Breast epithelium (tissue), 4 donors: ENCODE measurements around the gene CST8. TPM values are rescaled to one million over a fixed set of nuclear protein-coding genes. Genes with fewer than 3 reads are reported as not detected.
"Not testable (repeated sequence)": the region's sequence is repeated elsewhere in the genome, so short reads cannot be mapped to it uniquely, and the experiment has no call there.

Experiments used
- DNase-seq, 2 donors: peaks; one replicate each; pipeline ENCODE4 v3.0.0-alpha.2; 2019; ENCODE audit warnings: low spot score in 2 of 2
- H3K27ac ChIP-seq, 2 donors: fragments of 200-600 bp; sonication (generic) in 1 of 2; one replicate each; pipeline ENCODE4 v1.5.1; 2016 to 2019; ENCODE audit warnings: mild to moderate bottlenecking in 1 of 2
- H3K27me3 ChIP-seq, 2 donors: fragments of 200-600 bp; sonication (generic) in 1 of 2; one replicate each; pipeline versions ENCODE4 v1.5.1 to v1.6.0; 2017 to 2019; ENCODE audit warnings: control low read depth in 1 of 2, mild to moderate bottlenecking in 1 of 2
- H3K36me3 ChIP-seq: fragments of 200-600 bp; one replicate; pipeline ENCODE4 v1.5.1; 2019
- H3K4me1 ChIP-seq, 2 donors: fragments of 200-600 bp; sonication (generic); one replicate each; pipeline ENCODE4 v1.5.1; 2016 to 2019; ENCODE audit warnings: control low read depth in 1 of 2
- H3K4me3 ChIP-seq, 3 donors: fragments of 200-600 bp; sonication (generic); 1 replicate in 2 of 3; 2 replicates in 1 of 3; pipeline ENCODE4 v1.5.1; 2016 to 2019; ENCODE audit warnings: mild to moderate bottlenecking in 3 of 3, moderate library complexity in 2 of 3
- H3K9me3 ChIP-seq, 2 donors: fragments of 200-600 bp; sonication (generic) in 1 of 2; one replicate each; pipeline ENCODE4 v1.5.1; 2016 to 2019; ENCODE audit warnings: control low read depth in 1 of 2
- POLR2A ChIP-seq: fragments of 450-650 bp; IDR thresholded peaks from one replicate; pipeline ENCODE4 v1.6.1; 2016; ENCODE audit warnings: antibody characterized with exemption, mild to moderate bottlenecking, moderate library complexity
- POLR2AphosphoS5 ChIP-seq, 3 donors: sonication (generic); formaldehyde crosslinking; IDR thresholded peaks; one replicate each; pipeline ENCODE4 v1.6.1; 2017; ENCODE audit warnings: antibody characterized with exemption in 3 of 3
- intact Hi-C: fragments of 100-400 bp; cut with DNase I; formaldehyde crosslinking; loops from one replicate; pipeline ENCODE4 v1.15.1; 2023; ENCODE audit warnings: low total_unique reads
- total RNA-seq, 3 donors: library from RNA; depleted of rRNA; stranded (reverse); fragments of >200 nt; gene quantifications; one replicate each; pipeline ENCODE4 v1.1.0, GENCODE V29; 2016
- TF ChIP-seq, protein P1 (sequence below), 3 donors: fragments of 450-650 bp; IDR thresholded peaks; one replicate each; pipeline ENCODE4 v1.5.1; 2016 to 2017; ENCODE audit warnings: antibody characterized with exemption in 3 of 3, mild to moderate bottlenecking in 3 of 3, moderate library complexity in 3 of 3

The CST8 gene
- total RNA-seq, 3 donors from 2014 or later = not detected

DNA sequence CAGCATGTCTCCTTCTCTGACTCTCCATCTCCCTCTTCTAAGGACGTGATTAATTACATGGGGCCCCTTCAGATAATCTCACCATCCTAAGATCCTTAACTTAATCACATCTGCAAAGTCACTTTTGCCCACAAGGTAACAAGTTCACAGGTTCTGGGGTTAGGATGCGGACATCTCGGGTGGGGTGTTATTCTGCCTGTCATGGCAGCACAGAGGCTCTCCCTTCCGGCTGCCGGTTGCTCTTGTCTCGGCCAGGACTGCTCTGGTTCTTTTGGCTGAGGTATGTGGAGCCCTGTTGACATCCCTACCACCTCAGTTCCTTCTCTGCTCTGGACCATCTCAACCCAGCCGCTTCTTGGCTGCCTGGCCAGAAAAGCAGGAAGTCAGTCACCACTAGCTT lies 34.0 kb upstream of the CST8 start:
- Histone ChIP-seq H3K4me3 (no peak overlapping the region), H3K27ac (no peak overlapping the region), H3K36me3 (no peaks in the 10 kb centered on the region), H3K9me3 (no peaks in the 10 kb centered on the region), H3K27me3 (no peaks in the 10 kb centered on the region), H3K4me1 (no peaks in the 10 kb centered on the region)
- intact Hi-C loops = no loop called here
- TF ChIP-seq POLR2A = no peak
- TF ChIP-seq POLR2AphosphoS5 (IDR thresholded peaks at IDR 0.05) = no peak
- TF ChIP-seq, protein P1, sequence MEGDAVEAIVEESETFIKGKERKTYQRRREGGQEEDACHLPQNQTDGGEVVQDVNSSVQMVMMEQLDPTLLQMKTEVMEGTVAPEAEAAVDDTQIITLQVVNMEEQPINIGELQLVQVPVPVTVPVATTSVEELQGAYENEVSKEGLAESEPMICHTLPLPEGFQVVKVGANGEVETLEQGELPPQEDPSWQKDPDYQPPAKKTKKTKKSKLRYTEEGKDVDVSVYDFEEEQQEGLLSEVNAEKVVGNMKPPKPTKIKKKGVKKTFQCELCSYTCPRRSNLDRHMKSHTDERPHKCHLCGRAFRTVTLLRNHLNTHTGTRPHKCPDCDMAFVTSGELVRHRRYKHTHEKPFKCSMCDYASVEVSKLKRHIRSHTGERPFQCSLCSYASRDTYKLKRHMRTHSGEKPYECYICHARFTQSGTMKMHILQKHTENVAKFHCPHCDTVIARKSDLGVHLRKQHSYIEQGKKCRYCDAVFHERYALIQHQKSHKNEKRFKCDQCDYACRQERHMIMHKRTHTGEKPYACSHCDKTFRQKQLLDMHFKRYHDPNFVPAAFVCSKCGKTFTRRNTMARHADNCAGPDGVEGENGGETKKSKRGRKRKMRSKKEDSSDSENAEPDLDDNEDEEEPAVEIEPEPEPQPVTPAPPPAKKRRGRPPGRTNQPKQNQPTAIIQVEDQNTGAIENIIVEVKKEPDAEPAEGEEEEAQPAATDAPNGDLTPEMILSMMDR (IDR thresholded peaks at IDR 0.05) = no peak
- no peak for DNase-seq

DNA sequence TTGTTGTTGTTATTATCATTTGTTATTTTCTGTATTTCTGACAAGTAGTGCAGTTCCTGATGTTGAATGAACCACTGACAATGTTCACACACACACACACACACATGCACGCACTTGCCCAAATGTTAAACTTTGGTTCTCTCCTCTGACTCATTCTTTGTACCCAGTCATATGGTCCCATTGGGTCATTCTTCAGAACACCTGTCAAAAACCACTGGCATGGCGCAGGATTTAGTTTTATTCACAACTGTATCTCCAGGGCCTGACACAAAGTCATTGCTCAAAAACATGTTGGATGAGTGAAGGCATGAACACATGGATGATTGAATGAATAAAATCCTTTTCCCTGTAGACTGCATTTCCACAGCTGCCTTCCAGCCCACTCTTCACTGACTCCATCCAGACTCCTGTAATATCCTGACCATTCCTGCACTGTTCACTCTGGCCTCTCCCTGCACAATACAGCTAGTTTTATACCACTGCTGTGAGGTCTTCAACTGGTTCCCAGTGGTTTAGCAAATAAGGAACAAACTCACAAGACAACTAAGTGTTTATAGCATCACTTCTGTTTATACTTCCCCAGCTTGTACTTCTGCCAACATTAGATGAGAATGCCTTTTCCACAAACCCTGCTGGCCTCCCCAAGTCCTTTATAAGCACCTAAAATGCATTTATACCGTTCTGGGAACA lies 31.3 kb upstream of the CST8 start:
- Histone ChIP-seq H3K36me3 (no peaks in the 10 kb centered on the region), H3K4me3 (no peak overlapping the region), H3K27ac (no peak overlapping the region), H3K4me1 (no peaks in the 10 kb centered on the region), H3K27me3 (no peaks in the 10 kb centered on the region), H3K9me3 (no peaks in the 10 kb centered on the region)
- intact Hi-C loops = no loop called here
- TF ChIP-seq POLR2AphosphoS5 (IDR thresholded peaks at IDR 0.05) = no peak
- TF ChIP-seq POLR2A = no peak
- TF ChIP-seq, protein P1 (IDR thresholded peaks at IDR 0.05) = no peak
- DNase-seq = no peak

DNA sequence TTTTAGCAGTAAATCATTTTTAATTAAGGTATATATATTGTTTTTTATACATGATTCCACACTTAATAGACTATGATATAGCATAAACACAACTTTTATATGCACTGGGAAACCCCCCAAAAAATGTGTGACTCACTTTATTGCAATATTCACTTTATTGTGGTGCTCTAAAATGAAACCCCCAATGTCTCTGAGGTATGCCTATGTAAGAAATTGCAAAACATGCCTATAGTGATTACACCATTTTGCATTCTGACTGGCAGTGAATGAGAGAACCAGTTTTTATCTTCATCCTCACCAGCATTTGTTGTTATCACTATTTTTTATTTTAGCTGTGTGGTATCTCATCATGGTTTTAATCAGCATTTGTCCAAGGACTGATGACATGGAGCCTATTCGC lies 29.7 kb upstream of the CST8 start:
- TF ChIP-seq, protein P1 (IDR thresholded peaks at IDR 0.05) = no peak
- TF ChIP-seq POLR2AphosphoS5 (IDR thresholded peaks at IDR 0.05) = no peak
- no peak for TF ChIP-seq POLR2A
- no peaks in the 10 kb centered on the region for H3K4me1 ChIP-seq
- intact Hi-C loops = no loop called here

DNA sequence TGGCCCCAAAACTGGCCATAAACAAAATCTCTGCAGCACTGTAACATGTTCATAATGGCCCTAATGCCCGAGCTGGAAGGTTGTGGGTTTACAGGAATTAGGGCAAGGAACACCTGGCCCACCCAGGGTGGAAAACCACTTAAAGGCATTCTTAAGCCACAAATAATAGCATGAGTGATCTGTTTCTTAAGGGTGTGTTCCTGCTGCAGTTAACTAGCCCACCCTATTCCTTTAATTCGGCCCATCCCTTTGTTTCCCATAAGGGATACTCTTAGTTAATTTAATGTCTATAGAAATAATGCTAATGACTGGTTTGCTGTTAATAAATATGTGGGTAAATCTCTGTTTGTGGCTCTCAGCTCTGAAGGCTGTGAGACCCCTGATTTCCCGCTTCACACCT lies 24.0 kb upstream of the CST8 start:
- H3K27ac ChIP-seq = not testable (repeated sequence)

More for the DNA sequence above, 29.7 kb upstream of the CST8 start:
- no peak overlapping the region for H3K4me3 ChIP-seq
- no peak for DNase-seq
- H3K36me3 ChIP-seq = no peaks in the 10 kb centered on the region
- H3K27ac ChIP-seq = no peak overlapping the region
- no peaks in the 10 kb centered on the region for H3K27me3 ChIP-seq
- peaks cover 0 to 4% of the 10 kb centered on the region in 2 donors for H3K9me3 ChIP-seq

DNA sequence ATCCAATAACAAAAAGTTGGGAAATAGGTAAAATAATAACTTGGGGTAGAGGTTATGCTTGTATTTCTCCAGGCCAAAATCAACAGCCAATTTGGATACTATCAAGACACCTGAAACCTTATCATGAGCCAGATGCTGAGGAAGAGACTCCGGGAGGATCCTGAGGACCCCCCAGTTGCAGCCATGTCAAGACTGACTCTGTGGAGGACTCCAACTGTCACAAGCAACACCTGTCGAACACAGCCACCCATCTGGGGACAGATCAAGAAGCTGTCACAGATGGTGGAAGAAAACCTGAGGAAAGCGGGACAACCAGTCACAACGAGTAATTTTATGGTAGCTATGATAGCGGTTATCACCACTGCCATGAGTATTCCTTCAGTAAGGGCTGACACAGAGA lies 18.6 kb upstream of the CST8 start:
- DNase-seq, H3K27me3 ChIP-seq, H3K4me1 ChIP-seq, intact Hi-C loops, H3K27ac ChIP-seq, H3K4me3 ChIP-seq, H3K9me3 ChIP-seq, H3K36me3 ChIP-seq: not testable (repeated sequence)

More for the DNA sequence above, 24.0 kb upstream of the CST8 start:
- intact Hi-C loops, H3K36me3 ChIP-seq, DNase-seq, H3K27me3 ChIP-seq, H3K4me1 ChIP-seq, H3K4me3 ChIP-seq: not testable (repeated sequence)
- peaks cover 4 to 14% of the 10 kb centered on the region in 2 donors for H3K9me3 ChIP-seq

DNA sequence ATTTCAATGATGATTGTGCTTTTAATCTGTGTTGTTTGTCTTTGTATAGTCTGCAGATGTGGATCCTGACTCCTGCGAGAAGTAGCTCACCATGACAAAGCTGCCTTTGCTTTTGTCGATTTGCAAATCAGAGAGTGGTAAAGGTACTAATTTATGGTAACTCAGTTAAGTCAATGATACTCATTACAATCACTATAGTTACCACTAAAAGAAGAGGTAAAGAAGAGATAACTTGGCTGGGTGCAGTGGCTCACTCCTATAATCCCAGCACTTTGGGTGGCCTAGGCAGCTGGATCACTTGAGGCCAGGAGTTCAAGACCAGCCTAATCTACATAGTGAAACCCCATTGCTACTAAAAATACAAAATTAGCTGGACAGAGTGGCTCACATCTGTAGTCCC lies 17.6 kb upstream of the CST8 start:
- H3K4me3 ChIP-seq, H3K27ac ChIP-seq, H3K36me3 ChIP-seq, H3K4me1 ChIP-seq, intact Hi-C loops, H3K27me3 ChIP-seq, H3K9me3 ChIP-seq, DNase-seq: not testable (repeated sequence)

DNA sequence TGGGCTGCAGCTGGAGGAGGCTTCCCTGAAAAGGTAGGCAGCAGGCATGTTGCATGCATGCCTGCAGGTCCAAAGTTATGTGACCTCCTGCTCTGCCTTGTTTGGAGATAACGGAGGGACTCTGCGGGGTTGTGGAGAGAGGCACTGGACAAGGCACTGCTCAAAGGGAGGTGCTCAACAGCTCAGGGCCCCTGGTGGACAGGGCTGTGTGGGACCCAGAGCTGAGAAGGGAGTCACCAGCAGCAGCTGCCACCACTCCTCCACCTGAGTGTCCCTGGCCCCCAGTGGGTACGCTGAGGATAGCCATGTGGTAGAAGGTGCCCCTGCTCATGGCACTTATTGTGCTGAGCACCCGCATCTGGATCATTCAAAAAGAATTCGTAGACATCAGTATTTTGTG lies 15.5 kb upstream of the CST8 start:
- H3K27ac ChIP-seq = no peak overlapping the region
- H3K4me3 ChIP-seq = no peak overlapping the region
- TF ChIP-seq, protein P1 (IDR thresholded peaks at IDR 0.05) = no peak
- TF ChIP-seq POLR2AphosphoS5 (IDR thresholded peaks at IDR 0.05) (no peak), POLR2A (no peak)
- H3K36me3 ChIP-seq = no peaks in the 10 kb centered on the region
- no peaks in the 10 kb centered on the region for H3K27me3 ChIP-seq
- H3K9me3 ChIP-seq = no peaks in the 10 kb centered on the region
- no peak for DNase-seq
- intact Hi-C loops = no loop called here
- H3K4me1 ChIP-seq = no peaks in the 10 kb centered on the region
